NB4 (cell line): Measurements from ENCODE around the gene ATOX1.

Experiments
- POLR2A ChIP-seq: IDR thresholded peaks from 2 replicates; pipeline ENCODE4 v1.6.1; 2011; ENCODE audit warnings: mild to moderate bottlenecking; ENCODE audit not compliant: insufficient read length; ENCODE audit errors: extremely low read depth
- TF ChIP-seq, protein P1 (sequence below): IDR thresholded peaks from one replicate; pipeline ENCODE4 v1.5.1; 2012; ENCODE audit warnings: low read depth, low read length

DNA sequence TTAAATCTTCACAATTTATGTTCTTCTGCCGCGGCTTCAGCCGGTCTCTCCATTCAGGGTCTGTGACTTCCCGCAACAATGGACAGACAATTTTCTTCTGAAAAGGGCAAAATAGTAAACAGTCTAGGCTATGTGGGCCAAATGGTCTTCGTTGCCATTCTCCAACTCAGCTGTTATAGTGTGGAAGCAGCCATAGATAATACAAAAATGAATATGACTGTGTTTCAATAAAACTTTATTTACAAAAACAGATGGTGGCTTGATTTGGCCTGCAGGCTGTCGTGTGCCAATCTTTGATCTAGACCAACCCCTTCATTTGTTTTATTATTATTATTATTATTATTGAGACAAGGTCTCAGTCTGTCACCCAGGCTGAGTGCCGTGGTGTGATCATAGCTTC is 28.1 kb downstream of the ATOX1 start:
- no peak for TF ChIP-seq POLR2A
- TF ChIP-seq, protein P1, sequence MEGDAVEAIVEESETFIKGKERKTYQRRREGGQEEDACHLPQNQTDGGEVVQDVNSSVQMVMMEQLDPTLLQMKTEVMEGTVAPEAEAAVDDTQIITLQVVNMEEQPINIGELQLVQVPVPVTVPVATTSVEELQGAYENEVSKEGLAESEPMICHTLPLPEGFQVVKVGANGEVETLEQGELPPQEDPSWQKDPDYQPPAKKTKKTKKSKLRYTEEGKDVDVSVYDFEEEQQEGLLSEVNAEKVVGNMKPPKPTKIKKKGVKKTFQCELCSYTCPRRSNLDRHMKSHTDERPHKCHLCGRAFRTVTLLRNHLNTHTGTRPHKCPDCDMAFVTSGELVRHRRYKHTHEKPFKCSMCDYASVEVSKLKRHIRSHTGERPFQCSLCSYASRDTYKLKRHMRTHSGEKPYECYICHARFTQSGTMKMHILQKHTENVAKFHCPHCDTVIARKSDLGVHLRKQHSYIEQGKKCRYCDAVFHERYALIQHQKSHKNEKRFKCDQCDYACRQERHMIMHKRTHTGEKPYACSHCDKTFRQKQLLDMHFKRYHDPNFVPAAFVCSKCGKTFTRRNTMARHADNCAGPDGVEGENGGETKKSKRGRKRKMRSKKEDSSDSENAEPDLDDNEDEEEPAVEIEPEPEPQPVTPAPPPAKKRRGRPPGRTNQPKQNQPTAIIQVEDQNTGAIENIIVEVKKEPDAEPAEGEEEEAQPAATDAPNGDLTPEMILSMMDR = no peak
